HEK293 (cell line): ENCODE measurements around the gene IARS2.

Experiments
- CTCF ChIA-PET: fragments of 350-600 bp; formaldehyde crosslinking; extraction: SDS; loops from one replicate; lab custom pipeline; 2021; ENCODE audit warnings: antibody characterized with exemption; lab: Yijun Ruan, JAX
- POLR2A ChIA-PET: fragments of 300-600 bp; formaldehyde crosslinking; extraction: SDS; loops from one replicate; lab custom pipeline; 2020; ENCODE audit warnings: antibody characterized with exemption, inconsistent platforms; lab: Yijun Ruan, JAX
- H3K27ac ChIP-seq: fragments of 200-500 bp; sonication (Bioruptor generic); 2 replicates; pipeline ENCODE4 v1.5.1; 2014; ENCODE audit warnings: low read depth, low read length, control low read depth, inconsistent platforms; ENCODE audit errors: extremely low read depth
- H3K36me3 ChIP-seq, 2 experiments: fragments of 200-500 bp in 1 of 2; sonication (Bioruptor generic) in 1 of 2; 1 replicate in 1 of 2; 2 replicates in 1 of 2; pipeline ENCODE4 v1.5.1; 2014 to 2017; ENCODE audit warnings: inconsistent platforms in 2 of 2, low read length in 2 of 2; ENCODE audit not compliant: control insufficient read depth in 2 of 2, insufficient read depth in 1 of 2
- H3K4me1 ChIP-seq: fragments of 200-500 bp; sonication (Bioruptor generic); 2 replicates; pipeline ENCODE4 v1.5.1; 2014; ENCODE audit warnings: mild to moderate bottlenecking, low read length, inconsistent platforms; ENCODE audit not compliant: control insufficient read depth, insufficient read depth
- H3K4me3 ChIP-seq: 2 replicates; pipeline ENCODE4 v1.5.1; 2011; ENCODE audit warnings: low read depth, mild to moderate bottlenecking, control low read depth, low read length, moderate library complexity
- H3K9me3 ChIP-seq: fragments of 200-500 bp; sonication (Bioruptor generic); 2 replicates; pipeline ENCODE4 v1.5.1; 2014; ENCODE audit warnings: low read depth, low read length, inconsistent platforms; ENCODE audit not compliant: control insufficient read depth, insufficient read depth
- EGR2 ChIP-seq: fragments of 450-650 bp; formaldehyde crosslinking; IDR thresholded peaks from 2 replicates; pipeline ENCODE4 v1.5.1; 2016; ENCODE audit warnings: low read depth, missing biosample characterization, missing genetic modification characterization
- INSM2 ChIP-seq: fragments of 450-650 bp; formaldehyde crosslinking; IDR thresholded peaks from 2 replicates; pipeline ENCODE4 v1.5.1; 2016; ENCODE audit warnings: missing biosample characterization, missing genetic modification characterization
- KLF7 ChIP-seq: fragments of 450-650 bp; formaldehyde crosslinking; IDR thresholded peaks from 2 replicates; pipeline ENCODE4 v1.5.1; 2016; ENCODE audit warnings: missing biosample characterization, missing genetic modification characterization, borderline replicate concordance
- KLF9 ChIP-seq: fragments of 450-650 bp; formaldehyde crosslinking; IDR thresholded peaks from 2 replicates; pipeline ENCODE4 v1.5.1; 2016; ENCODE audit warnings: missing biosample characterization, missing genetic modification characterization, low read depth
- MYNN ChIP-seq: fragments of 450-650 bp; formaldehyde crosslinking; IDR thresholded peaks from 2 replicates; pipeline ENCODE4 v1.5.1; 2016; ENCODE audit warnings: missing biosample characterization, missing genetic modification characterization, borderline replicate concordance
- PRDM4 ChIP-seq: fragments of 450-650 bp; formaldehyde crosslinking; IDR thresholded peaks from 2 replicates; pipeline ENCODE4 v1.5.1; 2017; ENCODE audit warnings: missing biosample characterization, missing genetic modification characterization
- SP7 ChIP-seq: fragments of 450-650 bp; formaldehyde crosslinking; IDR thresholded peaks from 2 replicates; pipeline ENCODE4 v1.5.1; 2016; ENCODE audit warnings: missing biosample characterization, missing genetic modification characterization
- ZNF114 ChIP-seq: fragments of 450-650 bp; formaldehyde crosslinking; IDR thresholded peaks from 2 replicates; pipeline ENCODE4 v1.5.0; 2017; ENCODE audit warnings: missing biosample characterization, missing genetic modification characterization
- ZNF239 ChIP-seq: fragments of 450-650 bp; formaldehyde crosslinking; IDR thresholded peaks from 2 replicates; pipeline ENCODE4 v1.5.1; 2016; ENCODE audit warnings: missing biosample characterization, missing genetic modification characterization
- ZNF394 ChIP-seq: fragments of 450-650 bp; formaldehyde crosslinking; IDR thresholded peaks from 2 replicates; pipeline ENCODE4 v1.5.1; 2016; ENCODE audit warnings: missing biosample characterization, missing genetic modification characterization, mild to moderate bottlenecking, moderate library complexity, borderline replicate concordance
- ZNF518A ChIP-seq: fragments of 450-650 bp; formaldehyde crosslinking; conservative IDR thresholded peaks from 2 replicates; pipeline ENCODE4 v1.5.1; 2016; ENCODE audit warnings: low read depth, missing biosample characterization, missing genetic modification characterization
- ZNF548 ChIP-seq: fragments of 450-650 bp; formaldehyde crosslinking; IDR thresholded peaks from 2 replicates; pipeline ENCODE4 v1.5.1; 2016; ENCODE audit warnings: missing biosample characterization, missing genetic modification characterization
- ZNF664 ChIP-seq: fragments of 450-650 bp; formaldehyde crosslinking; IDR thresholded peaks from 2 replicates; pipeline ENCODE4 v1.5.1; 2016; ENCODE audit warnings: missing biosample characterization, missing genetic modification characterization
- ZSCAN4 ChIP-seq: fragments of 450-650 bp; formaldehyde crosslinking; IDR thresholded peaks from 2 replicates; pipeline ENCODE4 v1.5.1; 2017; ENCODE audit warnings: missing biosample characterization, missing genetic modification characterization

IARS2 gene

GRCh38 chr1:220137019-220137786 lies 43.3 kb downstream of the IARS2 start:
- Histone ChIP-seq H3K4me1 (no peaks in the 10 kb centered on the region), H3K36me3 (peaks cover 59 to 82% of the 10 kb centered on the region in 2 experiments), H3K9me3 (no peaks in the 10 kb centered on the region), H3K4me3 (no peak overlapping the region), H3K27ac (no peak overlapping the region)
- TF ChIP-seq KLF7, result no peak
- TF ChIP-seq ZNF394 (tag by site-specific recombination), result no peak
- TF ChIP-seq PRDM4, result no peak
- TF ChIP-seq ZNF548 (tag by site-specific recombination), result no peak
- no peak for TF ChIP-seq ZSCAN4 (tag by site-specific recombination)
- no peak for TF ChIP-seq SP7
- TF ChIP-seq INSM2, result no peak
- TF ChIP-seq EGR2 (tag by site-specific recombination), result no peak
- no peak for TF ChIP-seq MYNN (tag by site-specific recombination)
- no peak for TF ChIP-seq ZNF518A (tag by site-specific recombination)
- TF ChIP-seq ZNF114 (tag by site-specific recombination), result no peak
- no peak for TF ChIP-seq ZNF239 (tag by site-specific recombination)
- TF ChIP-seq ZNF664 (tag by site-specific recombination), result no peak
- ChIA-PET POLR2A (interaction anchor here (0.6 kb wide), 1 partner anchor 8 kb away, joined by 4 read pairs; no protein-coding TSS in a partner anchor), CTCF (interaction anchor here (0.6 to 0.8 kb wide), 2 partner anchors 12 to 1031 kb away, joined by 3 read pairs; no protein-coding TSS in a partner anchor)

- Histone ChIP-seq H3K4me1 (no peaks in the 10 kb centered on the region), H3K9me3 (no peaks in the 10 kb centered on the region), H3K27ac (no peak overlapping the region), H3K4me3 (no peak overlapping the region), H3K36me3 (peaks cover 40 to 79% of the 10 kb centered on the region in 2 experiments)
- ChIA-PET CTCF (no interaction called here), POLR2A (no interaction called here)
- TF ChIP-seq KLF9, result no peak
These were observed 46.0 kb downstream of the IARS2 start for GRCh38 chr1:220139966-220140365.
